ENCODE data around the gene PTPRN2.
"Not testable (repeated sequence)": the region's sequence is repeated elsewhere in the genome, so short reads cannot be mapped to it uniquely, and the experiment has no call there.

Gene PTPRN2

DNA sequence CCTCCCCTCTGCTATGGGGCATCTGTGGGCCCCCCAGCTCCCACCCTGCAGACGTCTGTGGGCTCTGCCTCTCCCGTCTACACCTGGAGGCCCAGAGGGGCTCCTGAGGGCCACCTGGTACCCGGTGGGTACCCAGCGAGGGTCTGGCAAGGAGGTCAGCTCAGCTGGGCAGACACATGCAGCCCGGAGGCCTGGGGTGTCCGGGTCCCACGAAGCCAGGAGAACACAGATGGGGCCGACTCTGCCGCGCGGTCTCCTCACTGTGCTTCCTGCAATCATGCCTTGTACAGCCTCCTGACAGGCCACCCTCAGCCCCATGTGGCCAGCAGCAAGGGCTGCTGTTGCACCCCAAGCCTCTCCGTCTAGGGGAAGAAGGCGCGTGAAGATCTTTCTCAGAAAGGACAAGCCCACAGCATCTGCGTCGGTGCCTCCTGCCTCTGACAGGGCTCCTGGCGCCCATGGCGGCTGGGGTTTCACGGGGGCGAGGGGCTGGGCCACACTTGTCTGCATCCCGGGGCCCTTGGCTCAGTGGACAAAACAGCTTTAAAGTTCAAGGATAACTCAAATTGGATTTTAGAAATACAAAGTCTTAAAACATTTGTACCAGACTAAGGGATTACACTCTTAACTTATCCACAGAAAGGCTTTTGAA, 859.5 kb downstream of the PTPRN2 start:
- DNase-seq, result no peak

DNA sequence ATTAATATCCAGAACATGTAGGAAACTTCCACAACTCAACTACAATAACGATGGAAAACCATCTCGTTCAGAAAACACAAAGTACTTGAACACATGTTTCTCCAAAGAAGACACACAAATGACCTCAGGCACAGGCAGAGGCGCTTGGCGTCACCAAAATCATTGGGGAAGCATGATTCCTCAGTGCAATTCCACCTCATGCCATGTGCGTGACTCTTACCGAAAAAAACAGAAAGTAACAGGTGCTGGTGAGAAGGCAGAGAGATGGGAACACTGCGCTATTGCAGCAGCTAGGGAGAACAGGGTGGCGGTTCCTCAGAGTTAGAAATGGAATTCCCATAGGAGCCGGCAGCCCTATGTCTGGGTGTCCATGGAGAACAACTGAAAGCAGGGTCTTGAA, 860.9 kb downstream of the PTPRN2 start:
- no peak for DNase-seq

DNA sequence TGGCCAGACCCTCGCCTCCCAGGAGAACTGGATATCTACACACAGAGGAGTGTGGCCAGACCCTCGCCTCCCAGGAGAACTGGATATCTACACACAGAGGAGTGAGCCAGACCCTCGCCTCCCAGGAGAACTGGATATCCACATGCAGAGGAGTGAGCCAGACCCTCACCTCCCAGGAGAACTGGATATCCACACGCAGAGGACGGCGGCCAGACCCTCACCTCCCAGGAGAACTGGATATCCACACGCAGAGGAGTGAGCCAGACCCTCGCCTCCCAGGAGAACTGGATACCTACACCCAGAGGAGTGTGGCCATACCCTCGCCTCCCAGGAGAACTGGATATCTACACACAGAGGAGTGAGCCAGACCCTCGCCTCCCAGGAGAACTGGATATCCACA, 862.3 kb downstream of the PTPRN2 start:
- DNase-seq, result not testable (repeated sequence)

DNA sequence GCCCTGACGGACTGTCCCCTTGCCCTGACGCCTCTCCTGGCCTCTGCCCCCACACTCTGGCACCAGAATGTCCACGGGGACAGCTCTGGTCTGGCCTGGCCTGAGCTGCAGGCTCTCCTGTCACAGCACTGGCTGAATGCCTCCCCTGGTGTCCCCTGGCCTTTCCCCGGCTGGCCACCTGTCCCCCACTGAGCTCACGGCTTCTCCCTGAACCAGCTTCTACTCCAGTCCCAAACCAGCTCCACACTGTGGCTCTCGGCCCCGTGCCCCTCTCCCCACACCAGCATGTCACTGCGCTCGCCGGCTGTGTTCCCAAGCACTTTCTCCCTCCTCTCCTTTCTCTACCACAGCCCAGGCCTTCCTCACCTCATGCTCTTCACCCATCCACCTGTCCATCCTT, 864.4 kb downstream of the PTPRN2 start:
- DNase-seq, result no peak

DNA sequence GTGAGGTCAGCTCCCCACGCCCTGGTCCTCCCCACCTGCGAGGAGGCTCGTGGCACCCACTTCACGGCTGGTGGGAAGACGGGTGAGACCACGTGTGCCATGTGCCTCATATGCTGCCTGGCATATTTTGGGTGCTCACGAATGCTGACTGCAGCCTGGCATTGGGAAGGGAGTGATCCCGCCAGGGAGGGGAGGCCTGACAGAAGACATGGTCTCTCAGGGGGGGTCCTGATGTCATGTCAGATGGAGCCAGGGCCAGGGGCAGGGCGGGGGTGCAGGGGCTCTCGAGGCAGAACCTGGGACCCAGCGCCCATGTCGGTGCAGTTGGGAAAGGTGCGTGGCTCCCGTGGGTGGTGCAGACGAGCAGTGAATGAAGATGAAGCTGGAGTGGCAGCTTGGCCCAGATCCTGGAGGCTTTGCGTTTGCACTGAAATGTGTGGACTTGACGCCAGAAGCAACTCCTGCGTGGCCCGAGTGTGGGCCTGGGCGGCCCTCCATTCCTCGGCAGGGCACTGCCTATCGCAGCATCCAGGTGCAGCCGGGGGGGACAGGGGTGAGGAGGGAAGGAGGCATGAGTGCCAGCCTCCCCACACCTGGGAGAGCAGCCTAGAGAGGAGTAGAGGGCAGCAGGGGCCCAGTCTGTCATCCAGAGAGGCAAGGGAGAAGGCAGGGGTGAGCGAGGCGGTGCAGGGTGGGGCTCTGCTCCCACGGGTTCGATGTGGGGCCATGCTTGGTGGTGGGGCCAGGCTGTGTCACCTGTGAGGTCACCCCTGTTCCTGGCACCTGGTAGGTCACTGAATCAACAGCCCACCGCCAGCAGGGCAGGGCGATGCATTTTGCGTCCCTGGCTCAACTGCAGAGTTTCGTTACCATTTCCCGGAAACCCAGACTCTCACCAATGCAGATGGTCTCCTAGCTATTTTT, 865.2 kb downstream of the PTPRN2 start:
- DNase-seq, result no peak

DNA sequence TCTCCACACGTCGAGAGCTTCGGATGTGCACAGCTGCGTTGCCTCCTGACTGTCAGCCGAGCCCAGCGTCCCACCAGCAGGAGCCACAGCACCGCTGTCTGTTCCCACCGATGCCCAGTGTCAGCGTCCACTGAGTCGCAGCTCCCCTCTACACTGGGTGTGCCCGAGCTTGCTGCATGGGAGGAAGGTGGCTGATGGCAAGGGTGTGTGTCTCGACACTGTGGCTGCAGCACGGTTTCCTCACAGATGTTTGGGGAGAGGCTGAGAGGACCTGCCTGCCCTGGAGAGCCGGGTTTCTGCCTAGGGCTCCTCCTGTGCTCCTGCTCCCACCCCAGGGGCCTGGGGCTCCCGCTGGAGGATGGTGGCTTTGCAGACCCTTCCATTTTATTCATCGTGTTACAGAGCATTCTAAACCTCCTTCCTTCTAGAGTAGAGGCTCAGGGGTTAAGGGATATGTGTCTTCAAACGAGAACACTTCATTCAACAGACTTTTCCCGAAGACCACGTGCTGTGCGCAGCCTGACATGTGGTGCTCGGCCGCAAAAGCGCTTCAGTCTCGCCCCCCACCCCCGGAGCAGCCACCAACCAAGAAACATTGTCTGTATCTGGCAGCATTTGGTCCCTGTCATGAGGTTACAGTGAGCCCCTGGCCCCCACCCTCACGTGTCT, 866.0 kb downstream of the PTPRN2 start:
- DNase-seq, result no peak

DNA sequence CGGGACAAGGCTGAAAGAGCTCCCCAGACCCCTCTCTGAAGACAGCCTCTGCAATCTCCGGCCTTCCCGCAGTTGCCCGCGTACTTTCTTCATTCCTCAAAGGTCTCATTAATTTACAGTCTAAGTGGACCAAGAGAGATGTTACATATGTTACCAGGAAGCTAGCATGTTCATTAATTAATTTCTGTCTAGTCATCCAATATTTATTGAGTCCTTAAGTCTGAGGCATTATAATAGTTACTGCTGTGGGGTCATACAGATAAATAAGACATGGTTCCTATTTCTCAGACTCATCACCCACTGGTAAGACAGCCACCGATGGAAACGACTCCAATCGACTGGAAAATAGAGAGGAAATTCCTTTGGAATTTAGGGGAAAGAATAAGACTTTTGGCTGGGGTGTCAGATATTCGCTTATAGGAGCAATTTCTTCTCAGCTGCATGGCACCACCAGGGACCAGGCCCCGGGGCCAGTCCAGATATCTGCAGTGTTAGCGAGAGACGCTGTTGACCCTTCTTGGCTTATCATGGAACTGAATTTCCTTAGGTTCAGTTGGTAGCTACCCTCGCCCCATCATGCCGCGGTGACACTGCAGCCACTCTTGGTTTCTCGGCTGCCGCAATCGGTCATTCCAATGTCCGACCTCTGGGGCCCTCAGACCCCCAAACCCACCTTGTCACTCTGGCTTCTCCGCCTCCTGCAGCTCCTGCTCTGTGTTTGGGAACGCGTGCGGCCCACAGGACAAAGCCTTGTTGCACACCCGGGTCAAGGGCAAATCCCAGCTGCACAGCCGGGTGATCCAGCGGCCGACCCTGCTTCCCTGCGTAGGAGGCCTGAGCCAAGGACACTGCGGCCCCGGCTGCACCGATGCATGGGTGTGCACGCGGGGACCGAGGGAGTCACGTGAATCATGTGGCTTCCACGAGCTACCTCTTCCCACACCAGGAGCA, 867.6 kb downstream of the PTPRN2 start:
- no peak for DNase-seq

DNA sequence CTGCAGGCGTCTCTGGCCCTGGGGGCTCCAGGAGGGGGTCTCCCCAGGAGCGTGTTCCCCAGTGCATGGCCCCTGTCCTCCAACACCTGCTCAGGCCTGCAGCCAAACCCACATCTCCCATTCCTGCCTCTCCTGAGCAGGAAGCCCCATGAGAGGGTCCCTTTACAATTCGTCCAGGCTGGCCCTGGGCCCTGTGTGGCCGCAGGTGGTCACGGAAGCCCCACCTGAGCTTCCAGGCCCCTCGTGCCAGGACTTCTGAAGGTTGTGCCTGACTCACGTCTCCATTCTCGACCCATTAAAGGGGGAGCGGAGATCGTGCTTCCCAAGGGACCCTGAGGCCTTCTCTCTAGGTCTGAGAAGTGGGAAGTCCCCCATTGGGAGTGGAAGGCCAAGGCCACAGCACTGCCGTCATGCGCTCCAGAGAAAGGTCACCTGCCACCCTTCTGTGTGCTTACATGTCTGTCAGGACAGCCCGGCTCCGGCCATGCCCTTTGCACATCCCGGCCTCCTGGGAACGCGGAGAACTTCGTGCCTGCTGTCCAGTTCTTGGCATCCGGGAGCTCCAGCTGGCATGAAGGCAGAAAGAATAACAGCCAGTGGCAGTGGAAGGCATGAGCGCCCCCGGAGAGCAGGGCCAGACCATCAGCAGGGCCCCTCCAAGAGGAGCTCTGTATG, 868.5 kb downstream of the PTPRN2 start:
- no peak for DNase-seq

DNA sequence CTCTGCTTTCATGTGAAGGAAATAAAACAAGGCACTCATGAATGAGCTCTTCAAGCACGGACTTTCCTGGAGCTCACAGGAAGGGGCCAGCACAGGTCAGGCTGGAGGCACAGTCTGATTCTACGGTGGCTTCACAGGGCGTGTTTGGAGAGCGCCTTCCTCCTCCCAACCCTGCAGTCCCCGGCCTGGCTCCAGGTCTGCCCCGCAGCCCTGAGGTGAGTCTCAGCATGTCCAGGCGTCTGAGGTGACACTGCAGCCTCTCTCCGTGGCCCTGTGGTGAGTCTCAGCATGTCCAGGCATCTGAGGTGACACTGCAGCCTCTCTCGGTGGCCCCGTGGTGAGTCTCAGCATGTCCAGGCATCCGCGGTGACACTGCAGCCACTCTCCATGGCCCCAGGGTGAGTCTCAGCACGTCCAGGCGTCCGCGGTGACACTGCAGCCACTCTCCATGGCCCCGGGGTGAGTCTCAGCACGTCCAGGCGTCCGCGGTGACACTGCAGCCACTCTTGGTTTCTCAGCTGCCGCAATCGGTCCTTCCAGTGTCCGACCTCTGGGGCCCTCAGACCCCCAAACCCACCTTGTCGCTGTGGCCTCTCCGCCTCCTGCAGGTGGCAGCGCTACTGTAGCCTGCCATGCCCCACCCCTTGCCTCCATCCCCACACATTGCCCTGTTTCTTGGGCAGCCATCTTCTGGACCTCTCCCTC, 869.2 kb downstream of the PTPRN2 start:
- DNase-seq, result no peak

DNA sequence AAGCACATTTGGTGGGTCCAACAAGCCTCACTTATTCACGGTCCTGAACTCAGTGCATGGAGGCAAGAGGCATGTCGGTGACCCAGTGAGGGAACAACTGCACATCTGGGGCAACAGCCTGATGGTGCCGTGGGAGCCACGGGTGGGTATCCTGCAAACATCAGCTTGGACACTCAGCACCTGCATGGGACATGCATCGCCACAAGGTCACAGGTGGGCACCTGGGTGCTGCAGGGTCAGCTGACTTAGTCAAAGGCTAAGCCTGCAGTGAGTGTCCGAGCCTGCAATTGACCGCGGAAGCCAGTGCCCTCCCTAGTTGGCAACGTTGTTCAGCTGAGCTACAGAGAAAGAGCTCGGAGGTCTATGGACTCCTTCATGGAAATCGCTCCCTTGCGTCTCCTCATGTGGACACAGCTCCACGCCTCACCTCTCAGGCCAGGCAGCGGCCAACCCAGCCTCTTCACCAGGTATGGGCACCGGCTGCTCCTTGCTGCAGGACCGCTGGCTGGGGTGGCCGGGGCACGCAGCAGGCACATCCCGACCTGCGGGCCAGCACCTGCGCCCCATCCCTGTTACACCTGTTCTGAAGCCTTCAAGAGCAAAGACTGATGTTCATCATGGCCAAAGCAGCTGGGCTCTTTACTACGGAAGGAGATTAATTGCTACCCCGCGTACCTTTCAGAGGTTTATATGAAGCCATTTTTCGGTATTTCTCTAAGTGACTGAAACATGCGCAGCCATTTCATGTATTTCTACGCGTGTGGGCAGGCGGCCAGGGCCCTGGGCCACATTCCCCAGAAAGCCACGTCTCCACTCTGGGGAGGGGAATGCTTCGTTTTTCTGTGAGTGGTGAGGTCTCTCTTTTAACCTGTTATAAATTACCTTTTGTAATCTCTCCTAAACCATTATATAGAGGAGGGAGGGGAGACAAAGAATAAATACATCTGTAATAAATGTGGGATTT, 870.1 kb downstream of the PTPRN2 start:
- no peak for DNase-seq

DNA sequence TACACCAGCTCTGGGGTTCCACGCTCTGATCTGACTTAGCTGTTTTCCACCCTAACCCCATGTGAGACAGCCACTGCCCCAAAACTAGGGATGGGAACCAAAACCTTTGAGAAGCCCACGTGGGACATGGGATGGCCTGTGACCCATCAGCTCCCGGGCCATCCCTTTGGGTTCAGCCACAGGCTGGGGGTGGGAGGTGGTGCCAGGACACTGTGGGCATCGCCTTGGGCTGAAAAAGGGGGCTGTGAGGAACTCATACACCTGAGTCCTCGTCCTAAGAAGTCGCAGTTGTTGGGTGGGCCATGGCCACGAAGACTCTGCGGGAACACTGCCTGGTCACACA, 871.7 kb downstream of the PTPRN2 start:
- DNase-seq, result no peak

DNA sequence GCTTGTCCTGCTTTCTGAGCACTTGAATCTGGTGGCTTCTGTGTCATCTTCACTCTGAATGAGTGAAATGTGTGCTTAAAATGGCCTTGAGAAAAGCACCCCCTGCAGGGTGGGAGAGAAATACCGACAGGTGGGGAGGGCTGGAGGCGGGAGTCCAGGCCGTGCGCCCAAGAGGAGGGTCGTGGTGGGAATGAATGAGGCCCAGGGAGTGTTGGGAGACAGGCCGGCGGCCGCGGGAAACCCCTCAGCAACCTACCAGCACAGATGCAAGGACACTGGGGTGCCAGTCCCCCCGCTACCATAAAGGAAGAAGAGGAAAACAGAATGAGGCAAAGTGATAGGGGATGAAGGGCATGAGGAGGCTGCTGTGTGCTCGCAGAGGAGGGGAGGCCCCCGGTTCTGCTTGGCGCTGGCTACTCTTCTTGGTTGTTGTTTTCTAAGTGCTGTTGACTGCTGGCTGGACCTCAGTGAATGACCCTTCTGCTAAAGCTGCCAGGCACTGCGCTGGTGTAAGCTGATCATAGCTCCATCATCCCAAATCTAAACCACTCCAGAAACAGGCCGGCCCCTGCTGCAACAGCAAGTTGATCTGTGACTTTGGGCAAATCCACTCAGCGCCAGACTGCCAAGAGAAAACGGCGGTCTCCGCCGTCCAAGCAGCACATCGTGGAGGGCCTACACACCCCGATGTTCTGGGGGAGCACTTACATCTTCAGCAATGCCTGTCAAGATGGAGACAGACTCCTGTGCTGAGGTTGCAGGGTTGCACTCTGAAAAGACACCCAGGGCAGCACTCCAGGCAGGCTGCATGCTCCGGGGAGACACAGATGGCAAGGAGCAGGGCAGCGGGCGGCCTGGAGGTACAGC, 872.3 kb downstream of the PTPRN2 start:
- no peak for DNase-seq

DNA sequence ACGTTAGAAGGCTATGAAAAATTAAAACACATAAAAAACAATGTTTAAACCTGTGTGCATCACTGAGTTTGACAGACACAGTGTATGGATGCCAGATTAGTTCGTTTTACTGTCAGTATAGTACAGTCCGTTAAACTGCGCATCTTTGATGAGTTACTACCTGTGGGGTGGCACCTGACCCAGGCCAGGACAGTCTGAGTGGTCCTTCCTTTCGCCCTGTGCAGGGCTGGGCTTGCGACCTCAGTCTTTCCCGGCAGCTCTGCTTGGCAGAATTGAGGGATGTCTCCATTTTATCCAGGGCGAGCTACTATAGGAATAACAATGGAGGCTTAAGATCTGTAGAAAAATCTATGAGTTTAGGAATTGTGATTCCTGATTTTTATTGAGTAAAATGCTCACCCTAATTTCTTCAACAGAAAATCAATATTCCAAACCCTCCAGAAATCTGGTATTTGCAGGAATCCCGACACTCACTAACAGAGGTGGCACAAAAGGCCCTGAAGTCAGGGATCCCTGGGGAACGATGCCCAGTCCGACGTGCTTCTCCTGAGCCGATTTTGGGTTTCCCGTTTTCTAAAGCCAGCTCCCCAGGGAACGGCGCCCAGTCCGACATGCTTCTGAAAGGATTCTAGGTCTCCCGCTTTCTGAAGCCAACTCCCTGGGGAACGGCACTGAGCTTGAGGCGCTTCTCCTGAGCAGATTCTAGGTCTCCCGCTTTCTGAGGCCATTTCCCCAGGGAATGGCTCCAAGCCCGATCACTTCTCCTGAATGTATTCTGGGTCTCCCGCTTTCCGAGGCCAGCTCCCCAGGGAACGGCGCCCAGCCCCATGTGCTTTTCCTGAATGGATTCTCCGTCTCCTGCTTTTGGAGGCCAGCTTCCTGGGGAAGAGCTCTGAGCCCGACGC, 873.2 kb downstream of the PTPRN2 start:
- no peak for DNase-seq

DNA sequence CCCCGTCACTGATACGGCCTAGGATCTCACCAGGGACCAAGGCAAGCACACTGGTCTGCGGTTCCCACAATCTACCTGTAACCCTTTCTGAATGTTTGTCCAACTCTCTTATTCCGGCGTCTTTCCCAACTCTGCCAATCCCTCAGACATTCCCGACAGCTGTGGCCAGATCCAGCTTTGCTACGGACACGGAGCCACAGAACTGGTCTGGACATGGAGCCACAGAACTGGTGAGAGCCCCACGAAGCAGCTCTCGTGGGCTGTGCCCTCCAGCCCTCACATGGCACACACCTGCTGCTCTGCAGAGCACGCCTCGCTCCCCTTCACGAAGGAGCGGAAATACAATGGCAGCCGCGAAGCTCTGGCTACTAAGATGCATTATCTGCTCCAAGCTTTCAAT, 874.0 kb downstream of the PTPRN2 start:
- DNase-seq, result no peak

DNA sequence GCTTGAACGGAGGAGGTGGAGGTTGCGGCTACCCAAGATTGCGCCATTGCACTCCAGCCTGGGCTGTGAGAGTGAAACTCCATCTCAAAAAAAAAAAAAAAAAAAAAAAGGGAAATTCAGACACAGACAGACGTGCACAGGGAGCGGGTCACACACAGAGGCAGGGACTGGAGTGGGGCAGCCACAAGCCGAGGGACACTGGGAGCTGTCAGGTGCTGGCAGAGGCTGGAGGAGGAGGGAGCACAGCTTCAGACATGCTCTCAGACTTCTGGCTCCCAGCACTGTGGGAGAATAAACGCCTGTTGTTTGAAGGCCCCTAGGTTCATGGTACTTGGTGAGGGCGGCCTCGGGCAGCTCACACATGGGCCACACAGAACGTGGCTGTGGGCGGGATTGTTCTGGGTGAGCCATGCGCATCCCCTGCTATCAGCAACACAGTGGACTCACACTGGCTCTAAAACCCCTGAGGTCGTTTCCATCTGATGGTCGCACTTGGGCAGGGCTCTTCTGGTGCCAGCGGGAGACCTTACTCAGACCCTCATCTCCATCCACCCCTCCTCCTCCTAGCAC, 874.9 kb downstream of the PTPRN2 start:
- no peak for DNase-seq

DNA sequence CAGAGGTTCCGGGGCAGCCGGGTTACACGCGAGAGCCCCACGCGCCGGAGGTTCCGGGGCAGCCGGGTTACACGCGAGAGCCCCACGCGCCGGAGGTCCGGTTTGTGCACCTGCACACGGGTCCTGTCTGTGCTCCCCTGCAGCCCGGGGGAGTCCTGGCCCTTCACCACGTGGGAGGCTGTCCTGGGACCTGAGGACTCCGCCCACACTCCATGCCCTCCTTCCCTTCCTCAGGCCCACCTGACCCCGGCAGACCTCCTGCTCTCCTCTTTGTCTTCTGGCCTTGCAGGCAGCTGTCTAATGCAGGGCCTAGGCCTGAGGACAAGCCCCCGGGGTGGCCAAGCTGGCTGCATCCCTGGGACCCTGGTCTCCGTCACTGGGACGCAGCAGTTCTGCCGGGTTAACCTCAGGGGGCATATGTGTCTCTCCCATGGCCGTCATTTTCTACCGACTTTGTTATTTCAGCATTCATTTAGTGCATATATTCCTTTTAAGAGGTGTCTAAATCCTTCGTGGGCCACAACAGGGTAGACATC, 876.2 kb downstream of the PTPRN2 start:
- DNase-seq, result no peak

DNA sequence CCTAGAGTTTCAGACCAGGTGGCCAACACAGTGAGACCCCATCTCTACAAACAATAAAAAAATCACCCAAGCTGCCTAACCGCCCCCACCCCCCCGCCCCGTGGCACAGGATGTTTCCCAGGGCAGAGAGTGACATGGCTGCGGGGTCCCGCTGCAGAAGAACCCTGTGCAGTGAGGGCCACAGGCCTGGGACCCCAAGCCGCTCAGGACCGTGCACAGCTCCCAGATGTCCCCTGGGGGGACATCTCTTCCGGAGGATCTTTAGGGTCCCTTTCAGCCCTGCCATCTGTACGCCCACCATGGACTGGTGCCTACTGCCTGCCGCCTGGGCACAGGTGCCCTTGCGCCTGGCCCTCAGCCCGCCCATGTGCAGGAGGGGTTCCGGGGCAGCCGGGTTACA, 877.2 kb downstream of the PTPRN2 start:
- no peak for DNase-seq
